Measurements from ENCODE around the gene DET1. TPM values are rescaled to one million over a fixed set of nuclear protein-coding genes. Genes with fewer than 3 reads are reported as not detected.
"Not testable (repeated sequence)": the region's sequence is repeated elsewhere in the genome, so short reads cannot be mapped to it uniquely, and the experiment has no call there.

Gene DET1
- total RNA-seq, 1 donor from 2014 or later, result 0.80 TPM

- ATAC-seq, result not testable (repeated sequence)
Measured at GRCh38 chr15:88540350-88540749, 6.1 kb downstream of the DET1 start.

- ATAC-seq, result no peak
Measured at GRCh38 chr15:88539441-88539840, 7.0 kb downstream of the DET1 start.

GRCh38 chr15:88538972-88539371 is 7.5 kb downstream of the DET1 start:
- ATAC-seq, result no peak

GRCh38 chr15:88537591-88538317 is 8.7 kb downstream of the DET1 start:
- no peak for ATAC-seq

- no peak for ATAC-seq
Measured at GRCh38 chr15:88535607-88536313, 10.7 kb downstream of the DET1 start.

GRCh38 chr15:88535100-88535499 is 11.4 kb downstream of the DET1 start:
- ATAC-seq, result no peak

GRCh38 chr15:88533376-88533775 is 13.1 kb downstream of the DET1 start:
- no peak for ATAC-seq

GRCh38 chr15:88529021-88529630 is 17.4 kb downstream of the DET1 start:
- no peak for ATAC-seq

GRCh38 chr15:88526247-88526879 is 20.1 kb downstream of the DET1 start:
- no peak for ATAC-seq

GRCh38 chr15:88525418-88525817 is 21.1 kb downstream of the DET1 start:
- no peak for ATAC-seq

- ATAC-seq, result not testable (repeated sequence)
Measured at GRCh38 chr15:88524094-88524493, 22.4 kb downstream of the DET1 start.

GRCh38 chr15:88518903-88519302 is 27.6 kb downstream of the DET1 start:
- no peak for ATAC-seq

GRCh38 chr15:88513195-88513594 is 33.3 kb downstream of the DET1 start:
- no peak for ATAC-seq

- ATAC-seq, result no peak
Measured at GRCh38 chr15:88512601-88513000, 33.9 kb downstream of the DET1 start.

GRCh38 chr15:88512078-88512477 is 34.4 kb downstream of the DET1 start:
- no peak for ATAC-seq

- ATAC-seq, result no peak
Measured at GRCh38 chr15:88511161-88511560, 35.3 kb downstream of the DET1 start.

GRCh38 chr15:88509964-88510363 is 36.5 kb downstream of the DET1 start:
- no peak for ATAC-seq

GRCh38 chr15:88509321-88509720 is 37.2 kb downstream of the DET1 start:
- no peak for ATAC-seq

GRCh38 chr15:88506628-88507027 is 39.9 kb downstream of the DET1 start:
- ATAC-seq, result no peak

- no peak for ATAC-seq
Measured at GRCh38 chr15:88505721-88506120, 40.8 kb downstream of the DET1 start.

GRCh38 chr15:88504445-88504844 is 42.0 kb downstream of the DET1 start:
- no peak for ATAC-seq

GRCh38 chr15:88498996-88499395 is 47.5 kb downstream of the DET1 start:
- ATAC-seq, result no peak

GRCh38 chr15:88497109-88497765 is 49.2 kb downstream of the DET1 start:
- ATAC-seq, result peak; percentile 18
